Stimulated activated naive CD8-positive, alpha-beta T cell treated with anti-CD3 and anti-CD28 coated beads, Interleukin-15, amount 100 ng/mL, for 72 hours (primary cell): ENCODE results near the gene CRAT.
A peak's percentile ranks its signal among the peaks of the same experiment; 100 is the strongest.

ENCODE experiments used
- ATAC-seq: fragments of 150-1000 bp; cut with Tn5 transposase; 2 replicates; pipeline ENCODE4 v1.10.0; 2021; ENCODE audit warnings: mild to moderate bottlenecking, moderate library complexity
- DNase-seq, 2 donors: peaks; one replicate each; pipeline ENCODE4 v3.0.0; 2021 to 2022
- H3K27ac Mint-ChIP-seq, 2 donors: one replicate each; pipeline ENCODE4 v1.8.0; 2022; ENCODE audit warnings: mild to moderate bottlenecking in 2 of 2, mixed read lengths in 2 of 2, moderate library complexity in 2 of 2
- H3K27me3 Mint-ChIP-seq: one replicate; pipeline ENCODE4 v1.8.0; 2022; ENCODE audit warnings: mixed read lengths
- H3K4me1 Mint-ChIP-seq: one replicate; pipeline ENCODE4 v1.8.0; 2022; ENCODE audit warnings: mild to moderate bottlenecking, mixed read lengths
- H3K4me3 Mint-ChIP-seq, 2 donors: one replicate each; pipeline ENCODE4 v1.8.0; 2022; ENCODE audit warnings: mild to moderate bottlenecking in 2 of 2, mixed read lengths in 2 of 2, moderate library complexity in 1 of 2
- H3K9me3 Mint-ChIP-seq, 2 donors: one replicate each; pipeline ENCODE4 v1.8.0; 2022; ENCODE audit warnings: mixed read lengths in 2 of 2

CRAT gene

GRCh38 chr9:129093602-129094386 is 16.8 kb downstream of the CRAT start:
- Mint-ChIP-seq H3K4me3 (no peak overlapping the region), H3K27me3 (no peaks in the 10 kb centered on the region), H3K9me3 (no peaks in the 10 kb centered on the region), H3K27ac (peak overlapping the region in 1 of 2 donors; percentile 75), H3K4me1 (no peaks in the 10 kb centered on the region)
- no peak for DNase-seq
- peak; percentile 4 for ATAC-seq

DNA sequence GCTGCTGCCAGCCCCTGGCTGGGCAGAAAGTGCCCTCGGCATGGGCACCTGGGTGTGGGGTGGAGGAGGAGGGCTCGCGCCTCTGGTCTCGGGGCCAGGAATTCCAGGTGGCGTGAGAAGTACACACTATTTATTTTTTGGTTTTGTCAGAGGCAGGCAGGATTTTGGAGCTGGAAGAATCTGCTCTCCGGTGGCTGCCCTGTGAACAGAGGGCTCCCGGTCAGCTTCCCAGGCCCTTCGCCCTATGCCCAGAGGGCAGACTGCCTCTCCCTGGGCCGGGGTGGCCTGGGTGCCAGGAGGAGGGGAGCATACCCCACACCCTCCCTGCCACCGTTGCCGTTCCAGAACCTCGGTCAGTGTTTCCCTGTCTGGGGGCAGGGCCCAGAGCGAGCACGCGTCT is 21.3 kb downstream of the CRAT start:
- Mint-ChIP-seq H3K4me3 (no peak overlapping the region), H3K4me1 (no peaks in the 10 kb centered on the region), H3K27ac (no peak overlapping the region), H3K27me3 (no peaks in the 10 kb centered on the region), H3K9me3 (no peaks in the 10 kb centered on the region)
- DNase-seq (no peak), ATAC-seq (peak; percentile 24)

DNA sequence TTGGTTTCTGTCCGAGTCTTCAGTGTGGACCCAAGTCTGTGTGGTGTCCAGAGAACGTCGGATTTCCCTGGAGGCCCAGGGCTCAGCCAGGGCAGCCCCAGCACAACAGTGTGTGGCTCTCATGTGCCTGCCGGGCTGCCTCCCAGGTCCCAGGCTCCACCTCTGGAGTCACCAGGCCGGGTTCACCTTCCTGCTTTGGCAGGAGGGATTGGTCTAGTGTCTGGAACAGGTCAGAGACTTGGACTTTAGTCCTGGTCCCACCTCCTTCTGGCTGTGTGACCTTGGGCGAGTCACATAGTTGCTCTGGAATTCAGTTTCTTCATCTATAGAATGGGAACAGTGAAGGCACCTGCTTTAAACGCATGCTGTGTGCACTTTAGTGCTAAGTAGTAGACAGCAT is 26.5 kb downstream of the CRAT start:
- DNase-seq (no peak), ATAC-seq (no peak)
- Mint-ChIP-seq H3K27ac (peak overlapping the region in 1 of 2 donors; percentile 40), H3K27me3 (no peaks in the 10 kb centered on the region), H3K9me3 (no peaks in the 10 kb centered on the region), H3K4me1 (peaks cover 35% of the 10 kb centered on the region), H3K4me3 (no peak overlapping the region)

GRCh38 chr9:129081388-129081904 is 29.1 kb downstream of the CRAT start:
- peaks cover 43% of the 10 kb centered on the region for H3K4me1 Mint-ChIP-seq
- ATAC-seq = no peak
- peak overlapping the region; percentile 95 for H3K4me3 Mint-ChIP-seq
- peak overlapping the region; percentile 82 to 94 for H3K27ac Mint-ChIP-seq
- no peaks in the 10 kb centered on the region for H3K27me3 Mint-ChIP-seq
- no peak for DNase-seq
- no peaks in the 10 kb centered on the region for H3K9me3 Mint-ChIP-seq

GRCh38 chr9:129080601-129081387 is 29.8 kb downstream of the CRAT start, which contains the start of gene DOLPP1:
TSS of gene DOLPP1 (plus strand) at chr9:129081111. CDS start at chr9:129081132, 21 bp downstream.
- ATAC-seq (peak; percentile 98), DNase-seq (peak; percentile 99 to 100)
- H3K4me1 Mint-ChIP-seq = peaks cover 43% of the 10 kb centered on the region
- H3K9me3 Mint-ChIP-seq = no peaks in the 10 kb centered on the region
- H3K27ac Mint-ChIP-seq = peak within 1 kb of the TSS; percentile 82 to 94
- H3K4me3 Mint-ChIP-seq = peak within 1 kb of the TSS; percentile 95
- no peaks in the 10 kb centered on the region for H3K27me3 Mint-ChIP-seq

DNA sequence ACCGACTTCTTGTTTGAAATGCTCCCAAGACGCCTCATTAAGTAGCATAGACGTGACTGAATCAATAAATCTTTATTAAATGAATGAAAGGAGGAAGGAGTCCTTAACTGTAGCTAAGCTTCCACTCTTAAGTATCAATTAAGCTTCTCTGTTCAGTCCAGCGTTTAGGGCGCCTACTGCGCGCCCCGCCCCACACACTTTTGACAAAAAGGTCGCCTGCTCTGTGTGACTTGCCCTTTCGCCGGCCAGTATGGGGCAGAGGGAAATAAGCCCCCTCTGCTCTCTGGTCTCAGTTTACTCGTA is 30.3 kb downstream of the CRAT start:
- peak overlapping the region; percentile 95 for H3K4me3 Mint-ChIP-seq
- H3K4me1 Mint-ChIP-seq = peaks cover 43% of the 10 kb centered on the region
- H3K27me3 Mint-ChIP-seq = no peaks in the 10 kb centered on the region
- peak overlapping the region; percentile 61 to 89 for H3K27ac Mint-ChIP-seq
- H3K9me3 Mint-ChIP-seq = no peaks in the 10 kb centered on the region
- no peak for DNase-seq
- no peak for ATAC-seq

GRCh38 chr9:129079829-129080228 is 30.8 kb downstream of the CRAT start:
- Mint-ChIP-seq H3K27ac (no peak overlapping the region), H3K4me3 (peak overlapping the region; percentile 95), H3K4me1 (peaks cover 43% of the 10 kb centered on the region), H3K27me3 (no peaks in the 10 kb centered on the region), H3K9me3 (no peaks in the 10 kb centered on the region)
- ATAC-seq (no peak), DNase-seq (no peak)

DNA sequence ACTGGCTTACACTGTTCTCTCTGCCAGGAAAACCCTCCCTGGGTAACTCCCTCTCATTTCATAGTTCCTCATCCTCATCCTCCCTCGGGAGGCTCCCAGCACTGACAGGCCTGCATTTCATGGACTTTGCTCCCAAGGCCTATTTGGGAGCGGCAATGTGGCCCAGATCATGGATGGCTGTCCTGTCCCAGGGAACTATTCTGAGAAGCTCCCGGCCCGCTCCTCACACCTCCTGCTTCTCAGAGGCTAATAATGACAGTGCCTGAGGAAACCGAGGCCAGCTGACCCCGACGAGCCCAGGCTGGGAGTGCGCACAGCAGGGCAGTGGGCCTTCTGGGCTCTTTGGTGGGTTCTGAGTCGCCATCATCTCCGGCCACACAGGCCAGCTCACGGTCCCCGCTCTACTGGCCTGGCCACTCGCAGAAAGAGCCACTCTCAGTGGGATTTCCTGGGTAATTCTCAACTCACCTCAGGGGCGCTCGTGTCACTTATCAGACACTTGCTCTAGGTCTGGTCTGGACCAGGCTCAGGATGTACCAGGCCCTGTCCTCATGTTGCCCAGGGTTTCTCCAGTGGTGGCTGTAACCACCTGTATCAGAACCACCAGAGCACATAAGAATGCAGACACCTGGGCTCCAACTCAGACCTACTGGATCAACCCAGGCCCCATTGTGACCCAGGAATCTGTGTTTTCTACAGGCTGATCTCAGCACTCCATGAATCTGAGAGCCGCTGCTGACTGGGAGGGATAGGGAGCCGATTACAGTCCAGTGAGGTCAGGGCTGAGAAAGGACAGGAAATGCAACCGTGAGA is 31.7 kb downstream of the CRAT start:
- DNase-seq = no peak
- Mint-ChIP-seq H3K9me3 (no peaks in the 10 kb centered on the region), H3K4me3 (peak overlapping the region; percentile 95), H3K27ac (peak overlapping the region in 1 of 2 donors; percentile 68), H3K4me1 (peaks cover 43% of the 10 kb centered on the region), H3K27me3 (no peaks in the 10 kb centered on the region)
- ATAC-seq = no peak

GRCh38 chr9:129077236-129077635 is 33.4 kb downstream of the CRAT start:
- peaks cover 41% of the 10 kb centered on the region for H3K4me1 Mint-ChIP-seq
- ATAC-seq (no peak), DNase-seq (no peak)
- no peaks in the 10 kb centered on the region for H3K27me3 Mint-ChIP-seq
- H3K9me3 Mint-ChIP-seq = no peaks in the 10 kb centered on the region
- H3K4me3 Mint-ChIP-seq = no peak overlapping the region
- no peak overlapping the region for H3K27ac Mint-ChIP-seq

GRCh38 chr9:129076640-129077037 is 34.0 kb downstream of the CRAT start:
- DNase-seq = no peak

DNA sequence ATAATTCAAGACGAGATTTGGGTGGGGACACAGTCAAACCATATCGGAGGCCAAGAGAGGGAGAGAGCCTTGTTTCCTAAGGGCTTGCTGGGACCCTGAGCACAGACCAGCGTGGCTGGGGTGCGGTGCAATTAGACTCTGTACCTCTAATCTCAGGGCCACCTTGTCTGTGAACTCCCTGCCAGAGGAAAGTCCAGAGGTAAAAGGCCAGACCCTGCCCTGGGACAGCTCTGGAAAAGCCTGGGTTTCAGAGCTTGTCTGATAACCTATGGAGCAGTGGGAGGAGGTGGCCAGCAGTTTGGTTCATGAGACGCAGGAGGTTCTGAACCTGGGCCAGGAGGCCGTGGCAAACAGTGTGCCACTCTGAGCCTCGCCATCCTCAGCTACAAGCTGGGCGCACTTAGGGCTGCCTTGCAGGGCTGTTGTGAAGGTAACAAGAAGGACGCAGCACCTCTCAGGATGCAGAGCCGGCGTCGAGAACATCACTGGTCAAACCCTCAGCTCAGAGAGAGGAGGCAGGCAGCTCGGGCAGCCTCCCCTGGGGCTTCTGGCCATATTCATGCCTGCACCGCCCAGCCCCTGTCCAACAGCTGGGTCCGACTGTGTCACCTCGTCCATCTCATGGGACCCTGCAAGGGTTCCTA is 34.5 kb downstream of the CRAT start:
- Mint-ChIP-seq H3K4me1 (peaks cover 41% of the 10 kb centered on the region), H3K9me3 (no peaks in the 10 kb centered on the region)

More at GRCh38 chr9:129076640-129077037, 34.0 kb downstream of the CRAT start:
- Mint-ChIP-seq H3K4me1 (peaks cover 36% of the 10 kb centered on the region), H3K27ac (no peak overlapping the region), H3K9me3 (no peaks in the 10 kb centered on the region), H3K27me3 (no peaks in the 10 kb centered on the region), H3K4me3 (no peak overlapping the region)
- ATAC-seq = no peak

GRCh38 chr9:129074106-129074505 is 36.5 kb downstream of the CRAT start:
- Mint-ChIP-seq H3K9me3 (no peaks in the 10 kb centered on the region), H3K27ac (no peak overlapping the region), H3K4me1 (peaks cover 45% of the 10 kb centered on the region), H3K4me3 (no peak overlapping the region), H3K27me3 (no peaks in the 10 kb centered on the region)
- ATAC-seq (no peak), DNase-seq (no peak)

More for the DNA sequence above, 34.5 kb downstream of the CRAT start:
- no peaks in the 10 kb centered on the region for H3K27me3 Mint-ChIP-seq
- no peak overlapping the region for H3K27ac Mint-ChIP-seq
- no peak overlapping the region for H3K4me3 Mint-ChIP-seq
- DNase-seq (no peak), ATAC-seq (no peak)

- Mint-ChIP-seq H3K9me3 (no peaks in the 10 kb centered on the region), H3K4me3 (no peak overlapping the region), H3K27ac (no peak overlapping the region), H3K27me3 (no peaks in the 10 kb centered on the region), H3K4me1 (peaks cover 45% of the 10 kb centered on the region)
- no peak for DNase-seq
- ATAC-seq = no peak
Measured at GRCh38 chr9:129073404-129073803, 37.2 kb downstream of the CRAT start.

DNA sequence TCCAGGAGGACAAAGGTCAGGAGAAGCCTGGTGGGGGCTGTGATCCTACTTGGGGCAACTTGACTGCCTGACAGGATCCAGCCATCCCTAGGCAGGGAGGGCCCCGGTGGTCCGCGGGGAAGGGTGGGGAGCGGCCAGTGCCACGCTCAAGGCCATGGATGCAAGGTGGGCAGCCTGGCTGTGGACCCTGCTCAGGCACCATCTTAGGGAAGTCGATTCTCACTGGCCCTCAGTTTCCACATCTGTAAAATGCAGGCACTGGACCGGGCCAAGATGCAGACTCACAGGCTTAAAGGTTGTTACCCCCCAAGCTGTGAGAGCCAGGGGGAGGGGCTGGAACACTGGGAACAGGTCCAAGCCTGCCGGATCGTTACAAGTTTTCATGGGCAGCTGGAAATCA is 38.4 kb downstream of the CRAT start:
- H3K27ac Mint-ChIP-seq = no peak overlapping the region
- H3K9me3 Mint-ChIP-seq = no peaks in the 10 kb centered on the region
- no peak for DNase-seq
- no peak overlapping the region for H3K4me3 Mint-ChIP-seq
- ATAC-seq = no peak
- peaks cover 50% of the 10 kb centered on the region for H3K4me1 Mint-ChIP-seq
- no peaks in the 10 kb centered on the region for H3K27me3 Mint-ChIP-seq

DNA sequence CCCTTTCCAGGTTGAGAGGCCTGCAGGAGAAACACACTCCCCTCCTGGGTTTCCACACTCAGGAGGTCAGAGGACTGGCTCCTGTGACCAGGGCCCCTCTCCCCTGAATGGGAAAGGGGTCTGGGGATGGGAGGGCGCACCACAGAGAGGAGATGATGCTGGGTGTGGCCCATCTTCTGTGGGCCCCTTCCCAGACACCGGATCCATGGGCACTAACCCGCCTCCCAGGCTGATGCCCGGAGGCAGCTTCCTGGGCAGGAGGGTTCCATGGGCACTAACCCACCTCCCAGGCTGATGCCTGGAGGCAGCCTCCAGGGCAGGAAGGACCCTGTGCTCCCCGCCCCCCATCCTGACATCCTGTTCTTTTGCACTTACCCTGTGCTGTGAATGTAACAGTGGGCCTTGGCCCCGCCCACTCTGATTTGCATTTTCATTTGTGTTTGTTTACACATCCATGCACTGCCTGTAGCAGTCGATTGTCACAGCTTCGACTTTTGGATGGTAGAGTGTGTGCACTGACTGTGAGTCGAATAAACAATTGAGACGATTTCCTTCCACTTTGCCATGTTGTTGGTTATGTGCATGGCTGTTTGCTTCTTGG is 39.0 kb downstream of the CRAT start:
- no peak for DNase-seq

More for the DNA sequence above, 39.0 kb downstream of the CRAT start:
- Mint-ChIP-seq H3K4me1 (peaks cover 50% of the 10 kb centered on the region), H3K27ac (no peak overlapping the region), H3K9me3 (no peaks in the 10 kb centered on the region), H3K27me3 (no peaks in the 10 kb centered on the region), H3K4me3 (no peak overlapping the region)
- no peak for ATAC-seq
